ENCODE data around the gene CEP41. TPM values are rescaled to one million over a fixed set of nuclear protein-coding genes. Genes with fewer than 3 reads are reported as not detected.

Gene CEP41
- total and polyA plus RNA-seq, 7 donors: 2.4 to 4.6 (median 3.4) TPM

- Histone ChIP-seq H3K4me3 (no peak overlapping the region), H3K27ac (no peak overlapping the region), H3K27me3 (ENCODE audit: insufficient read depth in 3 of 3, low read length in 2 of 3) (no peaks in the 10 kb centered on the region), H3K4me1 (no peaks in the 10 kb centered on the region), H3K36me3 (ENCODE audit: insufficient read depth in 1 of 2, low read depth in 1 of 2) (no peaks in the 10 kb centered on the region), H3K9me3 (no peaks in the 10 kb centered on the region)
- ATAC-seq (no peak), DNase-seq (no peak)
- intact Hi-C loops (cut with DNase I): no loop called here
- TF ChIP-seq CTCF (IDR thresholded peaks at IDR 0.05): no peak
- 58 to 72% (median 62%) methylated on average over 10 of the region's 10 CpGs for WGBS, 3 donors
Measured at GRCh38 chr7:130393841-130394411, 46.9 kb downstream of the CEP41 start.

GRCh38 chr7:130393101-130393561, 47.7 kb downstream of the CEP41 start:
- H3K4me1 ChIP-seq: no peaks in the 10 kb centered on the region
- peak in 1 of 2 donors; percentile 45 for DNase-seq
- ATAC-seq: peak in 3 of 4 donors; percentile 37 to 62 (median 47)
- H3K9me3 ChIP-seq: no peaks in the 10 kb centered on the region
- no peaks in the 10 kb centered on the region for H3K27me3 ChIP-seq (ENCODE audit: insufficient read depth in 3 of 3, low read length in 2 of 3)
- no peak for TF ChIP-seq CTCF (IDR thresholded peaks at IDR 0.05)
- no peak overlapping the region for H3K27ac ChIP-seq
- H3K4me3 ChIP-seq: no peak overlapping the region
- WGBS, 3 donors: 50 to 56% (median 54%) methylated on average over 5 of the region's 5 CpGs
- H3K36me3 ChIP-seq (ENCODE audit: insufficient read depth in 1 of 2, low read depth in 1 of 2): no peaks in the 10 kb centered on the region
- intact Hi-C loops (cut with DNase I): no loop called here

GRCh38 chr7:130390486-130390885, 50.3 kb downstream of the CEP41 start:
- Histone ChIP-seq H3K4me3 (no peak overlapping the region), H3K9me3 (no peaks in the 10 kb centered on the region), H3K36me3 (ENCODE audit: insufficient read depth in 1 of 2, low read depth in 1 of 2) (no peaks in the 10 kb centered on the region), H3K27ac (no peak overlapping the region), H3K4me1 (no peaks in the 10 kb centered on the region), H3K27me3 (ENCODE audit: insufficient read depth in 3 of 3, low read length in 2 of 3) (no peaks in the 10 kb centered on the region)
- no peak for DNase-seq
- intact Hi-C loops (cut with DNase I): no loop called here
- TF ChIP-seq CTCF (IDR thresholded peaks at IDR 0.05): no peak
- ATAC-seq: no peak
- WGBS, 3 donors: 96 to 100% (median 97%) methylated on average over 1 of the region's 1 CpG

- Histone ChIP-seq H3K4me1 (no peaks in the 10 kb centered on the region), H3K36me3 (ENCODE audit: insufficient read depth in 1 of 2, low read depth in 1 of 2) (no peaks in the 10 kb centered on the region), H3K9me3 (no peaks in the 10 kb centered on the region), H3K27ac (no peak overlapping the region), H3K4me3 (no peak overlapping the region), H3K27me3 (ENCODE audit: insufficient read depth in 3 of 3, low read length in 2 of 3) (no peaks in the 10 kb centered on the region)
- 73 to 96% (median 96%) methylated on average over 2 of the region's 2 CpGs for WGBS, 3 donors
- ATAC-seq: no peak
- intact Hi-C loops (cut with DNase I): no loop called here
- DNase-seq: no peak
- no peak for TF ChIP-seq CTCF (IDR thresholded peaks at IDR 0.05)
Measured at GRCh38 chr7:130388671-130389070, 52.1 kb downstream of the CEP41 start.

All from psoas muscle (tissue), 8 donors.